ENCODE data around the gene MTR.

The MTR gene

DNA sequence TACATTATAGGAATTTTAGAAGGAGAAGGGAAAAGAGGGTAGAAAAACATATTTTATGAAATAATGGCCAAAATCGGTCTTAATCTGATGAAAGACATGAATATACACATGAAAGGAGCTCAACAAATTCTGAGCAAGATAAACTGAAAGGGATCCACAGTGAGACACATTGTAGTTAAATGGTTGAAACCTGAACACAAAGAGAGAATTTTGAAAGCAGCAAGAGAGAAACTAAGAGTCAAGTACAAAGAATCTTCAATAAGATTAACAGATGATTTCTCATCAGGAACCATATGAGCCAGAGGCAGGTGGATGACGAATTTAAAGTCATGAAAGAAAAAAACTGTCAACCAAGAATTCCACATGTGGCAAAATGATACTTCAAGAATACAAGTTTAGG is 15.8 kb upstream of the MTR start:
- DNase-seq, result no peak

- no peak for DNase-seq
These were observed 9.6 kb upstream of the MTR start for GRCh38 chr1:236785477-236785876.

GRCh38 chr1:236786453-236786852 is 8.6 kb upstream of the MTR start:
- DNase-seq, result no peak

- DNase-seq, result no peak
These were observed 482 bp upstream of the MTR start for GRCh38 chr1:236794585-236795034.

DNA sequence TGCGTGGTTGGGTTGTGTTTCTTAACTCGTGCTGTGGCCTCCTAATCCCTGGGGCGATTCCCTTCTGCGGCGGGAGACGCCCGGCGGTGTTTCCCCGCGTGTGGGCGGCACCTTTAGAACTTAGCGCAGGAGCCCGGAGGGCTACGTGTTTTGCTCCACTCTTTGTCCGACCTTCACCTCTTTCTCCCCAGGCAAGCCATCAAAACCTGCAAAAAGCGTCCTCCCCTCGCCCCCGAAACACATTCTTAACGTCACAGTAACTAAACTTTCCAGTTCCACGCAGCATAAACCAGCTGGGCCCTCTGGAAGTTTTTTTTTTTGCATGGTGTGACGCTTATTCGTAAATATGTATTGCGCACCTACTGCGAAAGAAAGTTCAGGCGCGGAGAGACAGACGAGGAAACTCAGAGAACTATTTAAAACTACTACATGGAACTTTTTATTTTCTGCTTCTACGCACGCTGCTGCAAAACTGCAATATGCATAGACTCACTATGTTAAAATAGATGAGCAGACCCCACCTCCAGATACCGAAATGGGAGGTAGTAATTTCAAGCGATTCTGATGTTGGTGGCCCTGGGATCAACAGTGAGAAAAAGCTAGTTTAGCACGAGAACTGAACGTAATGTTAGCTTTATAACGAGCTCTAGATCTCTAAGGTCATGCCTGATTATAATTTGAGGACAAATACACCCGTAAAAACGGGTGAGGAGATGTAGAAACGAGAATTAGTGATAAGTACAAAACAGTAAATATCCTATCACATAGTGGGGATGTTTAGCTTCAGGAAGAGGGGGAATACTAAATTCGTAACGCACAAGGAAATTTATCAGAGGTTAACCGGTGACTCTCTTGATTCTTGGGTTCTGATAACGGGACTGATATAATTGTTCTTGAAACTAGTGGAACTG is 920 bp downstream of the MTR start:
- peak; percentile 41 for DNase-seq

GRCh38 chr1:236799001-236799400 is 3.9 kb downstream of the MTR start:
- no peak for DNase-seq

DNA sequence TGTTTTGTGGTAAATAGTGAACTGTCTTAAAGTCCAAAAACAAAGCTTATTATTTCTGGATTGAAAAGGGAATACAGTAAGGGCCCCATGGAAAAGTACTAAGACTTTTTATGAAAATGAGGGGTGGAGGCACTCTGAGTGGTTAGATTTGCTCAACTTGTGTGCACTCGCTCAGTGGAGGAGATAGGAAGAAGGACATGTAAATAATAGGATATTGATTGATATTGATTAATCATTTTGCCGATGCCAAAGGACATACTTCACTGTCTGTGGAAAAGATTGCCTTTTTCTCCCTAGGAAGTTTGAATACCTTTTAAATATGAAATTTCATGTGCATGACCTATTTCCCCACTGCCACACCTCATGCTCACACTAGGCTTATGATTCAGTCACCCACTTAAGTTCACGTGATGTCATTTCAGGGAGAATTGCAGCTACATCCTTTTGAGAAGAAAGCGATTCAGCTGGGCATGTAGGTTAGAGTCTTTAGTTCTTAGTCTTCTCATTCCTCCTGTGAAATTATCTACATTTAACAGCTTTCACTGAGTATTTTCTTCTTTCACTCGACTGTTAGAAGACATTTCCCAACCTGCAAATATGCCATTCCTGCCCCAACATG is 5.0 kb downstream of the MTR start:
- no peak for DNase-seq

GRCh38 chr1:236800623-236801022 is 5.5 kb downstream of the MTR start:
- no peak for DNase-seq

DNA sequence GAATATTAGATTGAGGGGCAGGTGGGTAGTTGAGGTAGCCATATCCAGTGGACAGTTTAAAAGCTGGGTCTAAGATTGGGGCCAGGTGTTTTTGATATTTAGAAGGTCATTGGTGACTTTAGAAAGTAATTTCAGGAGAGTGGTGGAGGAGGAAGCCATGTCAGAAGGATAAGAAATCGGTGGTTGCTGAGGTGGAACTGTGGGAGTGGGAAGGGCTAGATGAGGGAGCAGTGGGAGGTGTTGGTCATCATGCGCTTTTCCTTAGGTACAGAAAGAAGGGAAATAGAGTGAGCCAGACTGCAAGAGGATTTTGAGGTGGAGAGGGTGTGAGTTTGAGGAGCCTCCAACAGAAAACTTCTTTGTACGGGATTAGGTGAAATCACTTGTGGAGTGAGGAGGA is 7.2 kb downstream of the MTR start:
- DNase-seq, result no peak

DNA sequence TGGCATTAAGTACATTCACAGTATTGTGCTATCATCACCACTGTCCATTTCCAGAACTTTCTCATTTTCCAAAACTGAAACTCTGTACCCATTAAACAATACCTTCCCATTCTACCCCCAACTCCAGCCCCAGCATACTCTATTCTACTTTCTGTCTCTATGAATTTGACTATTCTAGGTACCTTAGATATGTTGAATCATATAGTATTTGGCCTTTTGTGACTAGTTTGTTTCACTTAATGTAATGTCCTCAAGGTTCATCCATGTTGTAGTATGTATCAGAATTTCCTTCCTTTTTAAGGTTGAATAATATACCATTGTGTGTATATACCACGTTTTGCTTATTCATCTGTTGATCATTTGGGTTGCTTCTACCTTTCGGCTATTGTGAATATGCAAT is 11.5 kb downstream of the MTR start:
- DNase-seq, result no peak

GRCh38 chr1:236808005-236808404 is 12.9 kb downstream of the MTR start:
- DNase-seq, result no peak

DNA sequence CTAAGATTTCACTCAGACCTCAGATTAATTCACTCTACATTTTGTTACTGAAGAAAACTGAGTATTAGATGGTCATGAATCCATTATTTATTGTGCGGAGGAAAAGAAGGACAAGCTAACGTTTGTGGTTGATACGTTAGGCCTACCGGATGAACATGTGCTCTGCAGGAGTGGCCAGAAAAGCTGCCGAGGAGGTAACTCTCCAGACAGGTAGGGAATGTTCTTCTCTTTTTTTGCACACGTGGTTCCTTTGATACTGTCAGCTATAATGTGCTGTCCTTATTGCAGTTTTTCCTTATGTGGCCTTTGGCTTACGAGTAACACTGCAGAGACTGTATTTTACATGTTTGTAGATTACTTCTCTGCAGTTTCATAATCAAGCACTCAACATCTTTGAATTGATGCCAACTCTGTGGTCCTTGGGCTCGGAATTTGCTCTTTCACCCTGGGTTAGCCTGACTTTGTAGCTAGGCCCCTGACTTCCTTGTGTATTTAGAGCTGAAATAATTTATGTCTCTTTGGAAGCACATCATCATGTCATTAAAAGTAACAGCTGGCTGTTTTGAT is 13.6 kb downstream of the MTR start:
- no peak for DNase-seq

DNA sequence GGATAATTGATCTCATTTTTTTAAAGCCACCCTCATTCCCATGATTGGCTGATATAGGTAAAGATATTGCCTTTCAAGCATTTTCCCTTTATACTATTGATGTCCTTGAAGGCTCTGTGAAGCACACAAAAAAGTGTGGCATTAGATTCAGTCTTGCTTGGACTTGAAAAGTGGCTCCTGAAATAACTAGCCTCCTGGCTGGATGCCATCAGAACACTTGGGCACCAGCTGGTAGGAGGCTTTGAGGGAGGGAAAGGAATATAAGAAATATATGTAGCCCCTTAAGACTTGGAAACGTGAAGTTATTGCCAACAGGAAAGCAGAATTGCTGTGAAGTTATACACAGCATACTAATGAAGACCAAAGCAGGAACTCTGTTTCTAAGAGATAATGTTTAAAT is 14.1 kb downstream of the MTR start:
- DNase-seq, result no peak

- DNase-seq, result no peak
These were observed 14.9 kb downstream of the MTR start for GRCh38 chr1:236810018-236810417.

DNA sequence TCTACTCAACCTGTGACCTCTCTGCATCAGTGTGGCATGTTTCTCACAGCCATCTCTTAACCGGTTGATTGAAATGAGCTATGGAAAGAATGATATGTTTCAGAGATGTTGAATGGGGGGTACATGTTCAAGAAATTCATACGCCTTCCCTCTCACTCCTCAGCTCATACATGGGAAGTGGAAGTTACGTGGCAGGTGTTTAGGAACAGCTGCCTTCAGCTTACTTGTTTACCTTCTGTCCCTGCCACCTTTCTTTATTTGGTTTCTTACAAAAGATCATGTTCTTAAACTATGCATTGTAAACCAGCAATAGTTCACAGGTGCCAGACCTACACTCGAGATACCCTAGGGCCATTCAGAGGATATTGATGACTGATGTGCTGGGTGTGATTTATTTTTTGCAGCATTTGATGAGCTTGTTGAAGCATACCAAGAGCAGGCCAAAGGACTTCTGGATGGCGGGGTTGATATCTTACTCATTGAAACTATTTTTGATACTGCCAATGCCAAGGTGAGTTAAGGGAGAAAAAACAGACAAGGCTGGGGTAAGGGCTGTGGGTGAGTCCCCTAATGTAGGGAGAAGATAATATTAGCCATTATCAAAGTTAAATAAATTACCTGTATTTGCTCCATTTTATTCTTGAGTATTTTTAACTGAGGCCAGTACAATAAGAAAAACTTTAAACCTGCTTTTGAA is 17.4 kb downstream of the MTR start:
- DNase-seq, result no peak

DNA sequence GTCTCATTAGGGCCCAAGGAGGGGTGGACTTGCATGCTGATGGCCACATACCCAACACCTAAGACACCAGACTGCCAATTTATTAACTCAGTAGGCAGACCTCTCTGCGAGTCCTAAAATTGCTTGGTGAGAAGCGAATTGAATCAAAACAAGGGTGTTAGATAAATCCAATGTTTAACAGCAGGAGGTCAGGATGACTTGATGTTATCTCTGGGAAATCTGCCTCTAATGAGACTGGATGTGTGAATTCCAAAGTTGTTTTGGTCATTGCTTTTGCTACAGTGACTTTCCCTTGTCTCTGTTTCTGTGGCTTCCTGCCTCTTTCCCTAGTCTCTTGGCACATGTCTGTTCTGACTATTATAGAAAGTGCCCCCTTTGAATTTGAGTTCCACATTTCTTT is 20.8 kb downstream of the MTR start:
- DNase-seq, result no peak

DNA sequence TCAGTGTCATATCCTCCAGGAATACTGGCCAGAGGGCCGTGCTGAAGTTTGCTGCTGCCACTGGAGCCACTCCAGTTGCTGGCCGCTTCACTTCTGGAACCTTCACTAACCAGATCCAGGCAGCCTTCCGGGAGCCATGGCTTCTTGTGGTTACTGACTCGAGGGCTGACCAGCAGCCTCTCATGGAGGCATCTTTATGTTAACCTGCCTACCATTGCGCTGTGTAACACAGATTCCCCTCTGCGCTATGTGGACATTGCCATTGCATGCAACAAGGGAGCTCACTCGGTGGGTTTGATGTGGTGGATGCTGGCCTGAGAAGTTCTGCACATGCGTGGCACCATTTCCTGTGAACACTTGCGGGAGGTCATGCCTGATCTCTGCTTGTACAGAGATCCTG is 24.8 kb downstream of the MTR start:
- no peak for DNase-seq

DNA sequence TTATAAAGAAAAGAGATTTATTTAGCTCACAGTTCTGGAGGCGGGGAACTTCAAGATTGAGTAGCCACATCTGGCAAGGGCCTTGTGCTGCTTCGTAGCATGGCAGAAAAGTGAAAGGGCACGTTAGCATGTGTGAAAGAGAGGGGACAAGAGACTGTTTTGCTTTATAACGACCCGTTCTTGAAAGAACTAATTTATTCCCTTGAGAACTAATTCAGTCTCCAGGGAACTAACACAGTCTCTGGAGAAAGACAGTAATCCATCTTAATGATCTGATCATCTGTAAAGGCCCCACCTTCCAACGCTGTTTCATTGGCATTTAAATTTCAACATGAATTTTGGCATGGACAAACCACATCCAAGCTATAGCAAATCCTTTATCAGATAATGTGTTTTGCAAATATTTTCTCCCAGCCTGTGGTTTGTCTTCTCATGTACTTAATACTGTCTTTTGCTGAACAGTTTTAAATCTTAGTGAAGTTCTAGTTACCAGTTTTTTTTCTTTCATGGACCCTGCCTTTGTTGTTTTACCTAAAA is 26.1 kb downstream of the MTR start:
- no peak for DNase-seq

- DNase-seq, result no peak
These were observed 28.5 kb downstream of the MTR start for GRCh38 chr1:236823559-236823958.

GRCh38 chr1:236829085-236829484 is 34.0 kb downstream of the MTR start:
- no peak for DNase-seq

DNA sequence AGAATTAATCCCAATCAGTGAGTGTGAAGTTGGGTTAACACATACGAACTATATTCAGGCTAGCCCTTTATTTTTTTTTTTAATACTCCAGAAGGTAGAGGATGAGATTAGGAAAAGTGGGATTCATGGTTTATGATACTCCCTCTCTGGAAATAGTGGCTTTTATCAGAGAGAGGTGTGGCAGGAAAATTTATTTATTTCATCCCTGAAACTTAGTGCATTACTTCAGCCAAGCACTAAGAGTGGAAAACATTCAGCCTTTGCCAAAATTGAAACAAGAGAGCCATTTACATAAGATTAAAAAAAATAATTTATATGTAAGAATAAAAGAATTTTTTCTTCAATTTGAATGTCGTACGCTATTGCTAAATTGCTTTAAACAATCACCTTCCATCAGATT is 35.0 kb downstream of the MTR start:
- DNase-seq, result no peak

DNA sequence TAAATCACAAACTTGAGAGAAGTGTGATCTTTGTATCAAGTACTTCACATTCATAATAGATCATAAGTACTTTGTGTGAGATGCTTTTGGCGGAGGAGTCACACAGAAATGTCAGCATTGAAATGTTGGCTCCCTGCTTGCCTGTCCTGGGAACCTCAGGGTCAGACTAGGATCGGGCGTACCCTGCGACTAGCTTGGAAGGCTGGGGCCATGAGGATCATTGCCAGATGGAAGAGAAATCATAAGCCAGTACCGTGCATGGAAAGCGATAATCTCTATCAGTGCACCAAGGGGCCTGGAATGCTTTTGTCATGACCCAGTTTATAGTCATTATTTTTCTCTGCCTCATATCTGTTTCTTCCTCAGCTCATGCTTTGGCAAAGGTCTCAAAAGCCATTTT is 35.5 kb downstream of the MTR start:
- DNase-seq, result no peak

DNA sequence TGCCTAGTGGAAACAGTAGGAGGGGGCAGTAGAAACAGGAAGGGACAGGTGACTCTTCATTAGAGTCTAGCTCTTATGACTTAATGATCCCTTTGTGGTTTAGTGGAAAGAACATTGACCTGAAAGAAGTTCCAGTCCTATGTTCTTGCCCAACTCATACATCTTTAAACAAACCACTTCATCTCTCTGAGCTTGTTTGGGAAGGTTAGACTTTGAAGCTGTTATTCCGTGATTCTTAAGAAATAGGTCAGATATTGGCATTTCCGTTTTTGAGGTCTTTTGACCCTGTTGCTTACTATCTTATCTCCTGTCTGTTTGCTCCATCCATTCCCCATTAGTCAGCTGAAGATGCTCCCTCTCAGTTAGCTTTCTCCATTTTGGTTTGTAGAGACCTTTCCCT is 38.5 kb downstream of the MTR start:
- no peak for DNase-seq
